Smooth muscle cell (in vitro differentiated cells): Measurements from ENCODE around the gene SPTBN1. TPM values are rescaled to one million over a fixed set of nuclear protein-coding genes. Genes with fewer than 3 reads are reported as not detected.
A peak's percentile ranks its signal among the peaks of the same experiment; 100 is the strongest.

Experiments
- DNase-seq: peaks from one replicate; lab custom pipeline; 2025; ENCODE audit not compliant: unreplicated experiment; lab: John Stamatoyannopoulos, UW
- H2AFZ ChIP-seq: fragments of 200-600 bp; sonication (generic); 2 replicates; pipeline ENCODE4 v1.6.0; 2016; ENCODE audit warnings: antibody characterized with exemption, low read depth, mild to moderate bottlenecking
- H3F3A ChIP-seq: fragments of 200-600 bp; sonication (generic); 2 replicates; pipeline ENCODE4 v1.6.0; 2017; ENCODE audit warnings: antibody characterized with exemption, low read depth
- H3K27ac ChIP-seq: fragments of 200-600 bp; sonication (generic); 2 replicates; pipeline ENCODE4 v1.5.1; 2016; ENCODE audit warnings: low read depth, mild to moderate bottlenecking
- H3K27me3 ChIP-seq: fragments of 200-600 bp; sonication (generic); 2 replicates; pipeline ENCODE4 v1.6.1; 2016; ENCODE audit warnings: low read depth, mild to moderate bottlenecking
- H3K36me3 ChIP-seq: fragments of 200-600 bp; sonication (generic); 2 replicates; pipeline ENCODE4 v1.5.1; 2016; ENCODE audit warnings: low read depth
- H3K4me1 ChIP-seq: fragments of 200-600 bp; sonication (generic); 2 replicates; pipeline ENCODE4 v1.5.1; 2016; ENCODE audit warnings: low read depth
- H3K4me2 ChIP-seq: fragments of 200-600 bp; sonication (generic); 2 replicates; pipeline ENCODE4 v1.6.0; 2016; ENCODE audit warnings: mild to moderate bottlenecking
- H3K4me3 ChIP-seq: fragments of 200-600 bp; sonication (generic); 2 replicates; pipeline ENCODE4 v1.5.1; 2016; ENCODE audit warnings: mild to moderate bottlenecking
- H3K79me2 ChIP-seq: fragments of 200-600 bp; sonication (generic); 2 replicates; pipeline ENCODE4 v1.6.0; 2016; ENCODE audit warnings: low read depth, mild to moderate bottlenecking
- H3K9ac ChIP-seq: fragments of 200-600 bp; sonication (generic); 2 replicates; pipeline ENCODE4 v1.6.0; 2016; ENCODE audit warnings: low read depth
- H3K9me3 ChIP-seq: fragments of 200-600 bp; sonication (generic); replicated peaks from 2 replicates; pipeline ENCODE4 v1.5.1; 2016; ENCODE audit warnings: low read depth
- H4K20me1 ChIP-seq: fragments of 200-600 bp; sonication (generic); 2 replicates; pipeline ENCODE4 v1.6.0; 2016; ENCODE audit warnings: low read depth
- WGBS: methylation state at CpG from one replicate; pipeline ENCODE4 v1.1.7; 2016; ENCODE audit warnings: low lambda C conversion rate; 5-methylcytosine and 5-hydroxymethylcytosine counted together
- polyA plus RNA-seq: library from polyadenylated mRNA; unstranded; fragments of >200 nt; fragmentation: Nextera tagmentation; extraction: Ambion mirVana; gene quantifications from 2 replicates; pipeline ENCODE4 v1.2.1, GENCODE V29; 2016
- total RNA-seq: library from RNA; depleted of rRNA; stranded (reverse); fragments of >200 nt; gene quantifications from 2 replicates; pipeline ENCODE4 v1.2.3, GENCODE V29; 2014
- TF ChIP-seq, protein P1 (sequence below): fragments of 200-600 bp; sonication (generic); IDR thresholded peaks from 2 replicates; pipeline ENCODE4 v1.5.1; 2017; ENCODE audit warnings: borderline replicate concordance, mild to moderate bottlenecking, antibody characterized with exemption; ENCODE audit not compliant: insufficient read depth, poor library complexity, severe bottlenecking

Gene SPTBN1
- total and polyA plus RNA-seq, 2 experiments from 2014 or later = 78.7 to 186 TPM

DNA sequence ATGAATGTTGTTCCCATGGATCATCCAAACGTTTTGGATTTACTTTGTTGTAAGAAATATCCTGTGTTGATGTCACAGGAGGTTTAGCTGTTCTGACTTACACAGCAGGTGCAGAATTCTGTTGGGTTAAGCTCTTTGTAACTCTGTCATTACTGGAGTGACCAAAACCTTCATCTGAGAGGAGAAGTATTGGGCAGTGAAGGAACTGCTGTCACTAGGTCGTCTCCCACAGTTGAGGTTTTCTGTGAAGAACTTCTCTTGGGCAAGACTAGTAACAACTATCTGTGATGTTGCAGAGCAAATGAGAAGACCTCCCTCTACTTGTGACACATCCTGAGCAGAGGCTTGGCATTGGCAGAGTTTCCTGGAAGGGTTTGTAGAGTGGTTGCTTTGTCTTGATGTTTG lies 2.9 kb downstream of the SPTBN1 start:
- Histone ChIP-seq H3K9ac (no peak overlapping the region), H3K4me1 (peaks cover 13% of the 10 kb centered on the region), H3K4me2 (peak overlapping the region; percentile 98), H4K20me1 (peaks cover 69% of the 10 kb centered on the region), H3K9me3 (no peaks in the 10 kb centered on the region), H3K27me3 (no peaks in the 10 kb centered on the region), H3K4me3 (peak overlapping the region; percentile 92), H3K79me2 (peaks cover 74% of the 10 kb centered on the region), H3K36me3 (no peaks in the 10 kb centered on the region), H3K27ac (no peak overlapping the region), H3F3A (no peaks in the 10 kb centered on the region), H2AFZ (no peak overlapping the region)
- WGBS = 30% methylated on average over 2 of the region's 2 CpGs
- DNase-seq = no peak
- TF ChIP-seq, protein P1, sequence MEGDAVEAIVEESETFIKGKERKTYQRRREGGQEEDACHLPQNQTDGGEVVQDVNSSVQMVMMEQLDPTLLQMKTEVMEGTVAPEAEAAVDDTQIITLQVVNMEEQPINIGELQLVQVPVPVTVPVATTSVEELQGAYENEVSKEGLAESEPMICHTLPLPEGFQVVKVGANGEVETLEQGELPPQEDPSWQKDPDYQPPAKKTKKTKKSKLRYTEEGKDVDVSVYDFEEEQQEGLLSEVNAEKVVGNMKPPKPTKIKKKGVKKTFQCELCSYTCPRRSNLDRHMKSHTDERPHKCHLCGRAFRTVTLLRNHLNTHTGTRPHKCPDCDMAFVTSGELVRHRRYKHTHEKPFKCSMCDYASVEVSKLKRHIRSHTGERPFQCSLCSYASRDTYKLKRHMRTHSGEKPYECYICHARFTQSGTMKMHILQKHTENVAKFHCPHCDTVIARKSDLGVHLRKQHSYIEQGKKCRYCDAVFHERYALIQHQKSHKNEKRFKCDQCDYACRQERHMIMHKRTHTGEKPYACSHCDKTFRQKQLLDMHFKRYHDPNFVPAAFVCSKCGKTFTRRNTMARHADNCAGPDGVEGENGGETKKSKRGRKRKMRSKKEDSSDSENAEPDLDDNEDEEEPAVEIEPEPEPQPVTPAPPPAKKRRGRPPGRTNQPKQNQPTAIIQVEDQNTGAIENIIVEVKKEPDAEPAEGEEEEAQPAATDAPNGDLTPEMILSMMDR = no peak

DNA sequence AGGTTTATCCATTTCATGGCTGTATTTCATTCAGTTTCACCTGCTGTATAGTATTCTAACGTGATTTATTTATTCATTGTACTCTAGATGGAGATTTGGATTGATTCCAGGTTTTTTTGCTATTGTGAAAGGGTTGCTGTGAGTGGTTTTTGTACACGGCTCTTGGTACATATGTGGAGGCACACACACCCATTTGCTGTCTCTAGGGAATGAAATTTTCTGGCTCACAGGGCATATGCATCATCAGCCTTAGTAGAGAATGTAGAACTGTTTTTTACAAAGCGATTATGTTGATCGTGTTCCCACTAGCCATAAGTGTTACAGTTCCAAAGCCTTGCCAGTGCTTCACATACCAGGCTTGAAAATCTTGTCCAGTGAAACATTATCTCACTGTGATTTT lies 5.1 kb downstream of the SPTBN1 start:
- Histone ChIP-seq H3K4me2 (no peak overlapping the region), H3K79me2 (peaks cover 96% of the 10 kb centered on the region), H3K9me3 (no peaks in the 10 kb centered on the region), H3K36me3 (no peaks in the 10 kb centered on the region), H3K27ac (no peak overlapping the region), H4K20me1 (peaks cover 90% of the 10 kb centered on the region), H3K4me3 (no peak overlapping the region), H3K9ac (no peak overlapping the region), H3F3A (no peaks in the 10 kb centered on the region), H2AFZ (no peak overlapping the region), H3K27me3 (no peaks in the 10 kb centered on the region), H3K4me1 (peaks cover 9% of the 10 kb centered on the region)
- DNase-seq = no peak
- TF ChIP-seq, protein P1 = no peak
- WGBS = 64% methylated on average over 4 of the region's 4 CpGs

DNA sequence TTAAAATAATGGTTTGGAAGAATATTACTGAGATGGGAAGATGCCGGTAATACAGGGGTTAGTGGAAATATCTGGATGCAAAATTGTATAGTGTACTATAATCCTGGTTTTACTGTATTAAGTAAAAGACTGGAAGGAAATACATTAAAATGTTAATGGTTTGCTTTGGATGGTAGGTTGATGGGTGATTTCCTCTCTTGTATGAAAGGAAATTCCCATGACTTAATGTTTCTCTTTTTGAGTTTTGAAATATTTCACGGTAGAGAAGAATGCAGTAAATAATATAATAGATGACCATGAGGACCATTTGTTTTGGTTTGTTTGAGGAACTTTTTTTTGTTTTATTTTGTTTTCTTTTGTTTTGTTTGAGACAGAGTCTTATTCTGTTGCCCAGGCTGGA lies 8.2 kb downstream of the SPTBN1 start:
- Histone ChIP-seq H2AFZ (no peak overlapping the region), H3K79me2 (peaks cover 98% of the 10 kb centered on the region), H3K9ac (no peak overlapping the region), H3K9me3 (no peaks in the 10 kb centered on the region), H3K27ac (peak overlapping the region; percentile 57), H3K4me3 (no peak overlapping the region), H3K27me3 (no peaks in the 10 kb centered on the region), H3K36me3 (no peaks in the 10 kb centered on the region), H3F3A (peaks cover 14% of the 10 kb centered on the region), H3K4me1 (peaks cover 5% of the 10 kb centered on the region), H4K20me1 (peaks cover 82% of the 10 kb centered on the region), H3K4me2 (no peak overlapping the region)
- DNase-seq = no peak
- 85% methylated on average over 2 of the region's 2 CpGs for WGBS
- TF ChIP-seq, protein P1 = no peak

DNA sequence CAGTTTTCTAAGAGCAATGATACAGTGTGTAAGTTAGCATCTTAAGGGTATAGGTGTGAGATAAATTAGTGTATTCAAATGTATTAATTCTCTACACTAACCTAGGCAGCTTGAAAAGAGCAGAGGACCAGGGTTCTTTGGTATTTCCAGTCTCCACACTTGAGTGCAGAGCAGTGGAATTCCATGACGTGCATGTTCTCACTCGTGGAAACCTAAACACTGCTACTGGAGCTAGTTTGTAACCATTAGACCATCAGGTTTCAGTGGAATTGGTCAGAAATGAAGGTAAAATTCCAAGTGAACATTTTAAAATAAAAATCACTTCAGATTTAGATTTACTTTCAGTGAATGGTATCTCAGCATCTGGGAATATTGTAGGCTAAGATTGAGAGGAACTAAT lies 9.0 kb downstream of the SPTBN1 start:
- WGBS = 27% methylated on average over 2 of the region's 2 CpGs
- TF ChIP-seq, protein P1 = no peak
- peaks cover 21% of the 10 kb centered on the region for H3F3A ChIP-seq
- H3K9me3 ChIP-seq = no peaks in the 10 kb centered on the region
- H3K4me1 ChIP-seq = peaks cover 13% of the 10 kb centered on the region
- H3K4me2 ChIP-seq = peak overlapping the region; percentile 9
- H3K27ac ChIP-seq = peak overlapping the region; percentile 57
- H3K36me3 ChIP-seq = no peaks in the 10 kb centered on the region
- H3K4me3 ChIP-seq = no peak overlapping the region
- no peak overlapping the region for H2AFZ ChIP-seq
- H4K20me1 ChIP-seq = peaks cover 82% of the 10 kb centered on the region
- H3K9ac ChIP-seq = peak overlapping the region; percentile 27
- no peak for DNase-seq
- no peaks in the 10 kb centered on the region for H3K27me3 ChIP-seq
- peaks cover 98% of the 10 kb centered on the region for H3K79me2 ChIP-seq
